DND-41 (cell line): Measurements from ENCODE around the gene TMEM256.

Experiments used
- ATAC-seq: fragments of 200-7000 bp; cut with Tn5 transposase; 3 replicates; pipeline ENCODE4 v1.9.1; 2021; ENCODE audit warnings: low read depth; ENCODE audit not compliant: insufficient read depth
- DNase-seq: peaks from one replicate; pipeline ENCODE4 v3.0.0-alpha.2; 2020
- H2AFZ ChIP-seq: 2 replicates; pipeline ENCODE4 v1.6.0; 2012; ENCODE audit warnings: low read depth, low read length
- H3K27ac ChIP-seq: 2 replicates; pipeline ENCODE4 v1.5.1; 2012; ENCODE audit warnings: low read length, inconsistent platforms
- H3K27me3 ChIP-seq: fragments of 200-600 bp; sonication (generic); 2 replicates; pipeline ENCODE4 v1.6.0; 2012; ENCODE audit warnings: low read length, mild to moderate bottlenecking, inconsistent platforms; ENCODE audit not compliant: insufficient read depth, poor library complexity
- H3K36me3 ChIP-seq: 2 replicates; pipeline ENCODE4 v1.5.1; 2012; ENCODE audit warnings: low read length, inconsistent platforms; ENCODE audit not compliant: insufficient read depth
- H3K4me1 ChIP-seq: 2 replicates; pipeline ENCODE4 v1.5.1; 2012; ENCODE audit warnings: mild to moderate bottlenecking, low read length; ENCODE audit not compliant: insufficient read depth
- H3K4me2 ChIP-seq: 2 replicates; pipeline ENCODE4 v1.6.0; 2012; ENCODE audit warnings: mild to moderate bottlenecking, moderate library complexity, low read length, inconsistent platforms; ENCODE audit not compliant: insufficient read depth
- H3K4me3 ChIP-seq, 2 experiments: fragments of 200-600 bp in 1 of 2; shearing (Covaris generic) in 1 of 2; 2 replicates each; pipeline ENCODE4 v1.5.1; 2012 to 2016; ENCODE audit warnings: inconsistent platforms in 2 of 2, low read length in 2 of 2, mild to moderate bottlenecking in 2 of 2, low read depth in 1 of 2, moderate library complexity in 1 of 2
- H3K79me2 ChIP-seq: 2 replicates; pipeline ENCODE4 v1.6.0; 2012; ENCODE audit warnings: low read length, inconsistent platforms; ENCODE audit not compliant: insufficient read depth
- H3K9ac ChIP-seq: 2 replicates; pipeline ENCODE4 v1.6.0; 2012; ENCODE audit warnings: low read depth, mild to moderate bottlenecking, inconsistent platforms, low read length, moderate library complexity
- H3K9me3 ChIP-seq: 2 replicates; pipeline ENCODE4 v1.5.1; 2012; ENCODE audit warnings: low read length, moderate library complexity, mild to moderate bottlenecking, inconsistent platforms; ENCODE audit not compliant: insufficient read depth, severe bottlenecking
- H4K20me1 ChIP-seq: 2 replicates; pipeline ENCODE4 v1.6.0; 2012; ENCODE audit warnings: low read length; ENCODE audit not compliant: insufficient read depth
- CTCF ChIP-seq: IDR thresholded peaks from 2 replicates; pipeline ENCODE4 v1.5.1; 2012; ENCODE audit warnings: borderline replicate concordance, low read length, moderate library complexity, mild to moderate bottlenecking; ENCODE audit not compliant: poor library complexity, severe bottlenecking; ENCODE audit errors: extremely low read depth
- EZH2 ChIP-seq: IDR thresholded peaks from 3 replicates; pipeline ENCODE4 v1.6.1; 2012; ENCODE audit warnings: borderline replicate concordance, low read depth, mild to moderate bottlenecking, moderate library complexity, low read length, inconsistent platforms; ENCODE audit not compliant: severe bottlenecking

Gene TMEM256

GRCh38 chr17:7356072-7356549 lies 47.8 kb downstream of the TMEM256 start:
- no peaks in the 10 kb centered on the region for H4K20me1 ChIP-seq
- no peak overlapping the region for H3K27ac ChIP-seq
- no peaks in the 10 kb centered on the region for H3K9me3 ChIP-seq
- H3K4me1 ChIP-seq = peaks cover 7% of the 10 kb centered on the region
- H3K27me3 ChIP-seq = no peaks in the 10 kb centered on the region
- H3K4me3 ChIP-seq = no peak overlapping the region
- no peaks in the 10 kb centered on the region for H3K79me2 ChIP-seq
- DNase-seq (peak; percentile 86), ATAC-seq (peak; percentile 97)
- peaks cover 2% of the 10 kb centered on the region; the same call in 1 of the 2 replicates for H3K36me3 ChIP-seq
- peak overlapping the region; percentile 64 for H2AFZ ChIP-seq
- 0 out of 2 replicates have a peak overlapping the region, but pooled peaks have one; percentile 7 for H3K9ac ChIP-seq
- H3K4me2 ChIP-seq = peak overlapping the region; percentile 17; the same call in 1 of the 2 replicates
- TF ChIP-seq CTCF (peak; percentile 98), EZH2 (no peak)

- Histone ChIP-seq H3K9me3 (no peaks in the 10 kb centered on the region), H3K79me2 (no peaks in the 10 kb centered on the region), H3K4me3 (no peak overlapping the region), H4K20me1 (no peaks in the 10 kb centered on the region), H3K27ac (0 out of 2 replicates have a peak overlapping the region, but pooled peaks have one; percentile 28), H3K4me1 (peaks cover 7% of the 10 kb centered on the region), H3K27me3 (no peaks in the 10 kb centered on the region), H3K4me2 (no peak overlapping the region), H3K36me3 (peaks cover 7% of the 10 kb centered on the region; the same call in 1 of the 2 replicates), H3K9ac (0 out of 2 replicates have a peak overlapping the region, but pooled peaks have one; percentile 7), H2AFZ (peak overlapping the region; percentile 64)
- no peak for TF ChIP-seq CTCF
- TF ChIP-seq EZH2 = no peak
- DNase-seq (no peak), ATAC-seq (no peak)
Observed at GRCh38 chr17:7355573-7355972, 48.3 kb downstream of the TMEM256 start.

GRCh38 chr17:7355053-7355452 lies 48.8 kb downstream of the TMEM256 start, which contains the start of gene TMEM95:
Gene TMEM95, plus strand, starts transcription at chr17:7355156. Its CDS starts 49 bp downstream, at chr17:7355205.
- H3K9ac ChIP-seq = 0 out of 2 replicates have a peak within 1 kb of the TSS, but pooled peaks have one; percentile 9
- 0 out of 2 replicates have a peak within 1 kb of the TSS, but pooled peaks have one; percentile 28 for H3K27ac ChIP-seq
- H2AFZ ChIP-seq = peak within 1 kb of the TSS; percentile 64
- peaks cover 7% of the 10 kb centered on the region for H3K4me1 ChIP-seq
- H3K27me3 ChIP-seq = no peaks in the 10 kb centered on the region
- H3K36me3 ChIP-seq = peaks cover 7% of the 10 kb centered on the region; the same call in 1 of the 2 replicates
- H4K20me1 ChIP-seq = no peaks in the 10 kb centered on the region
- TF ChIP-seq EZH2 = no peak
- TF ChIP-seq CTCF = no peak
- DNase-seq (no peak), ATAC-seq (no peak)
- no peak within 1 kb of the TSS for H3K4me2 ChIP-seq
- no peaks in the 10 kb centered on the region for H3K79me2 ChIP-seq
- H3K9me3 ChIP-seq = no peaks in the 10 kb centered on the region
- H3K4me3 ChIP-seq = no peak within 1 kb of the TSS
